NCI-H187 treated with DMSO at 0.1 percent for 48 hours (cell line): ENCODE measurements around the gene MAVS.
"Not testable (repeated sequence)": the region's sequence is repeated elsewhere in the genome, so short reads cannot be mapped to it uniquely, and the experiment has no call there.

ENCODE experiments used
- DNase-seq: peaks from one replicate; lab custom pipeline; 2025; lab: John Stamatoyannopoulos, UW

MAVS gene

GRCh38 chr20:3854462-3854871 is 7.8 kb downstream of the MAVS start:
- no peak for DNase-seq

DNA sequence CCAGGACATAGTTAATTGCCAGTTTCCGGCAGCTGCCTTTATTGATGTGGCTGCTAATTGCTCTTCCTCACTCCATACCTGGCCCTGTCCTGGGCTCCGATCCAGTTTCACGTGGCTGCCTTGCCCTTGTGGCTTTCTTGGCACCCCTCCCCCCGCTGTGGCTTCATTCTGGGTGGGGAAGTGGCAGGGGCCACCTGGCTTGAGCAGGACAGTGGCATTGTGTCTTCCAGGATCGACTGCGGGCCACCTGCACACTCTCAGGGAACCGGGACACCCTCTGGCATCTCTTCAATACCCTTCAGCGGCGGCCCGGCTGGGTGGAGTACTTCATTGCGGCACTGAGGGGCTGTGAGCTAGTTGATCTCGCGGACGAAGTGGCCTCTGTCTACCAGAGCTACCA is 10.8 kb downstream of the MAVS start:
- DNase-seq: no peak

- no peak for DNase-seq
These were observed 12.1 kb downstream of the MAVS start for GRCh38 chr20:3858689-3859088.

- DNase-seq: no peak
These were observed 14.6 kb downstream of the MAVS start for GRCh38 chr20:3861191-3861590.

GRCh38 chr20:3862333-3862732 is 15.7 kb downstream of the MAVS start:
- DNase-seq: no peak

DNA sequence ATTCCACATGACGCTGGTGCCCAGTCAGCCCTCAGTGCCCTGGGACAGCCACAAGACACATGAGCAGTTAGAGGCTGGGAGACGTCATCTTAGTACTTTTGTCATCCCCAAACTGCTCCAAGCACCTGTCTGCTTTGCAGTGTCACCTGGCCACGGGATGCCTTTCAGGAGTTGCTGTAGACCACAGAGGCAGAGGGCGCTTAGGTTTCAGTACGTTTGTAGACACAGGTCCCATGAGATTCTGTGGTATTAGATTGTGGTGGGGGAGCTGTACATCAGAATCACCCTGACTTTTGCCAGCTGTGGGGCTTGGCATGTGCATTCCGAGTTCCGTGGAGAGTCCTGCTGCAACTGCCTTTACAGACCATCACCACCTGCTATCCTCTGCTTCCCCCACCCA is 16.7 kb downstream of the MAVS start:
- no peak for DNase-seq

DNA sequence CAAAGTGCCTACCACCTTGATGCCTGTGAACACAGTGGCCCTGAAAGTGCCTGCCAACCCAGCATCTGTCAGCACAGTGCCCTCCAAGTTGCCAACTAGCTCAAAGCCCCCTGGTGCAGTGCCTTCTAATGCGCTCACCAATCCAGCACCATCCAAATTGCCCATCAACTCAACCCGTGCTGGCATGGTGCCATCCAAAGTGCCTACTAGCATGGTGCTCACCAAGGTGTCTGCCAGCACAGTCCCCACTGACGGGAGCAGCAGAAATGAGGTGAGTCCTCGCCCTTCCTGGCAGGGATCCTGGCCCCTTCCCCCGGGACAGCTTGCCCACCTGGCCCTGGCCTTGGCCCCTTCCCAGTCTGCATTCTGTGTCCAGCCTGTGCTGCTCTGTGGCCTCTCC is 17.9 kb downstream of the MAVS start:
- DNase-seq: no peak

GRCh38 chr20:3865152-3865886 is 18.7 kb downstream of the MAVS start:
- no peak for DNase-seq

DNA sequence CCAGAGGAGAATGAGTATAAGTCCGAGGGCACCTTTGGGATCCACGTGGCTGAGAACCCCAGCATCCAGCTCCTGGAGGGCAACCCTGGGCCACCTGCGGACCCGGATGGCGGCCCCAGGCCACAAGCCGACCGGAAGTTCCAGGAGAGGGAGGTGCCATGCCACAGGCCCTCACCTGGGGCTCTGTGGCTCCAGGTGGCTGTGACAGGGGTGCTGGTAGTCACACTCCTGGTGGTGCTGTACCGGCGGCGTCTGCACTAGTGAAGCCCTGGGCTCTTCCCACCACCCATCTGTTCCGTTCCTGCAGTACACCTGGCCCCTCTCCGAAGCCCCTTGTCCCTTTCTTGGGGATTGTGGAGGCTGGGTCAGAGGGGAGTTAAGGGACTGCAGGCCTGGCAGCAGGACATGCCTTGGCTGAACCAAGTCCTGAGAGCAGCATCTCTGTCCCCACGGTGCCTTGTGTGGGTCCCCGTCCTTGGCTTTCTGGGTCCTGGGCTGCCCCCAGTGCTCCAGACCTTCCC is 19.3 kb downstream of the MAVS start:
- no peak for DNase-seq

GRCh38 chr20:3866464-3866863 is 19.8 kb downstream of the MAVS start:
- DNase-seq: no peak

DNA sequence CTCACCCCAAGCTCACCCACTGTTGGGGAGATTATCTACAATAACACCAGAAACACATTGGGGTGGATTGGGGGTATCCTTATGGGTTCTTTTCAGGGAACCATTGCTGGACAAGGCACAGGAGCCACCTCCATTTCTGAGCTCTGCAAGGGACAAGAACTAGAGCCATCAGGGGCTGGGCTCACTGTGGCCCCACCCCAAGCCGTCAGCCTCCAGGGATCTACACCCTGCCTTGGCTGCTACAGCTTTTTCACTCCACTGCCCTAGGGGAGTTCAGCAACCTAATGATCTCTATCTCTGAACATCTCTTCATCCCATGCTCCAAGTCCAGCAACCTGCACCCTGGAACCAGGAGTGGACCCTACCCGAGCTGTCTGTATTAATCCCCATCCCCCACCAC is 21.2 kb downstream of the MAVS start:
- DNase-seq: no peak

GRCh38 chr20:3869839-3870634 is 23.4 kb downstream of the MAVS start:
- no peak for DNase-seq

DNA sequence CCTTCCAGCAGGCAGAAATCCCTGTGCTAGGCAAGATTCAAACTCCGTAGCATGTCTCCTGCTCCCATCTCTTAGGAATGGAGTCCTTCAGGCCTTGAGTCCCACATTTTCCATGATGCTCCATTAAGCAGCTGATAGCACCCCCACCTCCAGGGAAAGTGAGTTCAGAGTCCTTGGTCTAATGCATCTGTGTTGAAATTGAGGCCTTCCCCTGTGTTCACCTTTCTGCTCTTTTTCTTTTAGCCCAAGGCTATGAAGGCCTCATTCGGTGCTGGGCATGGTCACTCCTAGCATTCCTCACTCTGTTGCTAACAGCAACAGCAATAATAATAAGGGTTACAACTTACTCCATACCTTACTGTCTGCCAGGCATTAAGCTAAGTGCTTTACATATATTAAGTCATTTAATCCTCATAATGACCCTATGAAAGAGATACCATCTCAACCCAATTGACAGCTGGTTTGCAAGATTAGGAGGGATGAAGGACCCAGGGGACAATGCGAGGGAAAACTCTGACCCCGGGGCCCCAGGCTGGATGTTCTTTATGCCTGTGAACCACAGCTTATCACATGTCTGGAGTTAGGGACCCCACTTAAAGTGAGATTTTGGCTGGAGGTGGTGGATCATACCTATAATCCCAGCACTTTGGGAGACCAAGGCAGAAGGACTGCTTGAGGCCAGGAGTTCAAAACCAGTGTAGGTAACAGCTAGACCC is 25.1 kb downstream of the MAVS start:
- DNase-seq: no peak

GRCh38 chr20:3873507-3873906 is 26.9 kb downstream of the MAVS start:
- DNase-seq: no peak

GRCh38 chr20:3874194-3874844 is 27.7 kb downstream of the MAVS start:
- no peak for DNase-seq

- DNase-seq: no peak
These were observed 28.8 kb downstream of the MAVS start for GRCh38 chr20:3875378-3875974.

GRCh38 chr20:3876000-3876399 is 29.4 kb downstream of the MAVS start:
- DNase-seq: no peak

DNA sequence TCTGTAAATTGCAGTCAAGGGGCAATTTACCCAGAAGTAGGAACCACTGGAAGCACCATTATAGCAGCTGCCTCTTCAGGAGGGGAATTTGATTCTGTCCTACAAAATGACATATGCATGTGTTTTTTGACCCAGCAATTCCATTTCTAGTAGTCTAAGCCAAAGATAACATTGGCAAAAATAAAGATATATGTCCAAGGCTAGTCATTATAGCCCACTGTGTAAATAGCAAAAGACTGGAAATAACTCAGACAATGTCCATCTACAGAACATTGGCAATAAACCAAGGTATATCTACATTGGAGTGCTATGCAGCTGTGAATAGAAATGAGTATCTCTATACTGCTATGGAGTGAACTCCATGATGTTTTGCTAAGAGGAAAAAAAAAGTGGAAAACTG is 30.0 kb downstream of the MAVS start:
- DNase-seq: no peak

- not testable (repeated sequence) for DNase-seq
These were observed 32.3 kb downstream of the MAVS start for GRCh38 chr20:3878921-3879274.

DNA sequence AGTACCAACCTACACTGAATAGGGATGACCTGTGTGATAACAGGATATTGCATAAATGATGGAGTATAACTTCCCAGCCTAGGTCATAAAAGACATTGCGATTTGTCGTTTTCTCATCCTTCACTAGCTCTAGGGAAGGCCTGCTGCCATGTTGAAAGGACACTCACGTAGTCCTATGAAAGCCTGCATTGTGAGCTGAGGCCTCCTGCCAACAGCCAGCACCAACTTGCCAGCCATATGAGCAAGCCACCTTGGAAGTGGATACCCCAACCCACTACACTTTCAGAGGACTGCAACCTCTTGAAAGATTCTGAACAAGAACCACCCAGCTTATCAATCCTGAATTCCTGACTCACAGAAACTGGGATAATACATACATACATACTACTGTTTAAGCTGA is 39.1 kb downstream of the MAVS start:
- DNase-seq: no peak

DNA sequence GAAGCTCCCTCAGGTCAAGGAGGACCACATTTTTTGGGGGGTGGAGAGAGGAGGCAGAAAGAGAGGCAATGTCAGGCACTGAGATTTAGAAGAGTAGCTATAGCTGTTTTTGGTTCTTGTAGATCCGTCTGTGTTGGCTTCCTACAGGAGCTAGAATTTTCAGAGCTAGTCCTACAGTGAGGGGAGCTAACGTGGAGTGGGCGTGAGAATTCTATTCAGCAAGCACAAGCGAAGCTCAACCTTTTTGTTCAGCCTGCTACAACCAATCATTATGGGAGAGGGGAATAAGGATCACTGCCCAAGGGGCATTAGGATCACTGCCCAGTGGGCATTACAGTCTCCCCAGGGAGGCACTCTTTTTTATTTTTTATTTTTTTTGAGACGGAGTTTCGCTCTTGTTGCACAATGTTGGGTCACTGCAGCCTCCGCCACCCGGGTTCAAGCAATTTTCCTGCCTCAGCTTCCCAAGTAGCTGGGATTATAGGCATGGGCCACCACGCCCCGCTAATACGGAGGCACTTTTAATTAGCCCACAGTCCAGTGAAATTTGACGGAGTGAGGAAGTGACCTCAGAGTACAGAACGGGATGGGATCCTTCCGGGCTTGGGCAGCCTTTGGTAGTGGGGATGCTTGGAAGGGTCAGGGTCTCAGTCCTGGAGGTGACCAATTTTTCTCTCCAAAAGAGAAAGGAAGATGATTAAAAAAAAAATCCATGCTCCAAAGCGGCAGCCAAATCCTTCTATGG is 41.4 kb downstream of the MAVS start:
- DNase-seq: no peak
